GM23248 (cell line): ENCODE results near the gene MAP2K1.

ENCODE experiments used
- EZH2 ChIP-seq: fragments of 200-600 bp; sonication (generic); IDR thresholded peaks from 2 replicates; pipeline ENCODE4 v1.6.1; 2018; ENCODE audit warnings: antibody characterized with exemption, mild to moderate bottlenecking; ENCODE audit not compliant: insufficient read depth, poor library complexity, severe bottlenecking
- EZH2phosphoT487 ChIP-seq: fragments of 200-600 bp; sonication (generic); IDR thresholded peaks from 2 replicates; pipeline ENCODE4 v1.6.1; 2018; ENCODE audit warnings: antibody characterized with exemption, moderate library complexity, mild to moderate bottlenecking, low read depth; ENCODE audit not compliant: insufficient read depth

- TF ChIP-seq EZH2phosphoT487 (no peak), EZH2 (no peak)
Observed at GRCh38 chr15:66524838-66525237, 138.1 kb downstream of the MAP2K1 start.
